Suprapubic skin (tissue), 3 donors: Measurements from ENCODE around the gene NSG1.

Source experiments
- CTCF ChIP-seq, 2 donors: fragments of 200-600 bp in 1 of 2; fragments of 450-650 bp in 1 of 2; sonication (generic) in 1 of 2; IDR thresholded peaks; one replicate each; pipeline ENCODE4 v1.5.1; 2016 to 2019; ENCODE audit warnings: antibody characterized with exemption in 2 of 2, mild to moderate bottlenecking in 1 of 2, moderate library complexity in 1 of 2
- POLR2A ChIP-seq, 2 donors: fragments of 450-650 bp; IDR thresholded peaks; one replicate each; pipeline ENCODE4 v1.6.1; 2017; ENCODE audit warnings: antibody characterized with exemption in 2 of 2, mild to moderate bottlenecking in 2 of 2, moderate library complexity in 2 of 2

GRCh38 chr4:4436244-4436823 lies 49.4 kb downstream of the NSG1 start:
- TF ChIP-seq CTCF (IDR thresholded peaks at IDR 0.05): no peak
- no peak for TF ChIP-seq POLR2A (IDR thresholded peaks at IDR 0.05)
